HG03342 (cell line): Measurements from ENCODE around the gene DPYSL5.

Experiments used
- ATAC-seq: cut with Tn5 transposase; IDR thresholded peaks from one replicate; pipeline ENCODE4 v1.9.1; 2021; ENCODE audit warnings: mild to moderate bottlenecking, moderate library complexity; ENCODE audit not compliant: unreplicated experiment

The DPYSL5 gene

DNA sequence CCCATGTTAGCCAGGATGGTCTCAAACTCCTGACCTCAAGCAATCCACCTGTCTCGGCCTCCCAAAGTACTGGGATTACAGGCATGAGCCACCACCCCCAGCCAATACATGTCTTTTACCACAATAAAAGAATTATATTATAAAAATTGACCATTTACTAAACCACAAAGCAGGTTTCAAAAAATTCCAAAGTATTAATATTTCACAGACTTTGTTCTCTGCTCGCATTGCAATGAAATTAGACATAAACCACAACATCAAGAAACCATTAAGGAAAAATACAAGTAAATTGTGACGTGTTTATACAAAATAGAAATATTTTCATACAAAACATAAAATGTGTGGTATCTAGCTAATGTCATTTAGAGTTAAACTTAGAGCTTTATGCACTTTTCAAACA lies 109.1 kb downstream of the DPYSL5 start:
- ATAC-seq: no peak

DNA sequence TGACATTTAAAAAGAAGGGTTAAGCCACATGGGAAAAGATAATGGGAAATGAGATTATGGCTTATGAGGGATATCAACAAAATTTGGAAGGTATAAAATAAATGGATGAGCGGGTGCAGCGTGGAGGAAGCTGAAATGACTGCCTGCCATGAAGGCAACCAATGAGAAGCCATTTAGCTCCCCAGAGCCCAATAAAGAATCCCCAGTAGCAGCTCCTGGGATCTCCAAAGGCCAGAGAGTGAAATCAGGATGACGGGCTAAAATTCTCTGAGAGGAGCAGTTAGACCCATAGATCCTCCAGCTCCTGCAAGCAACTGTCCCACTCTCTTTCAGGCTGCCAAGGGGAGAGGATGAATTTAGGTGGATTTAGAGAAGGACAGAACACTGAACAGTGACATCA lies 109.6 kb downstream of the DPYSL5 start:
- ATAC-seq: no peak

DNA sequence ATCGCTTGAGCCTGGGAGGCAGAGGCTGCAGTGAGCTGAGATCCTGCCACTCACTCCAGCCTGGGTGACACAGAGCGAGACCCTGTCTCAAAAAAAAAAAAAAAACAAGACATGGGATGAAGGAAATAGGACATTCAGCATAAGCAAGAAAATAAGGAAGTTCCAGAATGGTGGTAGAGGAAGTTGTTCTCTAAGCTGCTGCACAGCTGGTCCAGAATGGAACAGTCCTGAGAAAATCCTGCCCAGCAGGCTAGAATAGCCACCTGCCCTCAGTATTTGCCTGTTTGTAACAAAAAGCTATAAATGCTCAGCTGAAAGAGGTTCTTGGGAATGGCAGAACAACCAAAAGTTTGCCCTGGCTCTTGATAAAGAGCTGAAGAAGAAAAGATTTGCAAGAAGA lies 111.4 kb downstream of the DPYSL5 start:
- ATAC-seq: no peak

DNA sequence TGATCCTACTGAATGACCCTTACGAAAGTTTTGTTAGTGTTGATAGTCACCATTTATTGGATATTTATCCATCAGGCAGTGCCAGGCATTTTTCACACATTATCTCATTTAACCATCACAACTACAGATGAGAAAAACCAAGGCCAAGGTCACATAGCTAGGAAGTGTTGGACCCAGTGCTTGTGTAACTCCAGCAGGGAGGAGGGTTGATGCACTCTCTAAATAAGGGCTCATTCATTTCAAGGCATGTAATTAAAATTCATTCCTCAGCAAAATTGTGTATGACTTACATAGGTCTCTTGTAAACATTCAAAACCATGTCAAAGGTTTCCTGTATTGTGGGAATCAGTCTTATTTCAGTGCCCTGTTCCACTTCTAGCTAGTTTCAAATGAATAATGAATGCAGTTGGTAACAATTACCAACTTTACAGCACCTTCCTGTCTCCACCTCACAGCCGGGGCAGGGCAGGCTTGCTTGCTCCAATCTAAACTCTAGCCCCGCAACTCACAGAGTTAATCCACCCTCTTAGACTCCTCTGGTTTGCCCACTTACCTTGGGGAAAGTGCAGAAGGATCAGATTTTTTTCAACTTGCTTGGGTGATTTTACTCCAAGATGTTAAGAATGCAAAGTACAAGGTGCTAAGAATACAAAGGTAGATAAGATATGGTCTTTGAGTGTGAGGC lies 116.7 kb downstream of the DPYSL5 start:
- ATAC-seq: no peak

DNA sequence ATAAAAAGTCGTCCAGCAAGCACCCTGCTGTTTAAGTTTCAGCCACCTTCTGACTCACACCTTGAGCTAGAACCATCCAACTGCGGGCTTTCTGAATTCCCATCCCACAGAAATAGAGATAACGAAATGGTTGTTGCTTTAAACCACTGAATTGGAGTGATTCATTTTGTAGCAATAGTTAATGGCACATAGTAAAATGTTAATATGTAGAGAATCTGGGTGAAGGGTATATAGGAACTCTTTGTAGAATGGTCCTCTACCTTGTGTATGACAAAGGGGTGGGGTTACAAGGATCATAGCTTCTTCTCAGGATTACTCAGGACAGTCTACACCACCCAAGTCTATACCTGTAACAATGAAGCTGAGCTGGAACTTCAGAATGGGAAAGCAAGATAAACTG lies 120.1 kb downstream of the DPYSL5 start:
- ATAC-seq: no peak

DNA sequence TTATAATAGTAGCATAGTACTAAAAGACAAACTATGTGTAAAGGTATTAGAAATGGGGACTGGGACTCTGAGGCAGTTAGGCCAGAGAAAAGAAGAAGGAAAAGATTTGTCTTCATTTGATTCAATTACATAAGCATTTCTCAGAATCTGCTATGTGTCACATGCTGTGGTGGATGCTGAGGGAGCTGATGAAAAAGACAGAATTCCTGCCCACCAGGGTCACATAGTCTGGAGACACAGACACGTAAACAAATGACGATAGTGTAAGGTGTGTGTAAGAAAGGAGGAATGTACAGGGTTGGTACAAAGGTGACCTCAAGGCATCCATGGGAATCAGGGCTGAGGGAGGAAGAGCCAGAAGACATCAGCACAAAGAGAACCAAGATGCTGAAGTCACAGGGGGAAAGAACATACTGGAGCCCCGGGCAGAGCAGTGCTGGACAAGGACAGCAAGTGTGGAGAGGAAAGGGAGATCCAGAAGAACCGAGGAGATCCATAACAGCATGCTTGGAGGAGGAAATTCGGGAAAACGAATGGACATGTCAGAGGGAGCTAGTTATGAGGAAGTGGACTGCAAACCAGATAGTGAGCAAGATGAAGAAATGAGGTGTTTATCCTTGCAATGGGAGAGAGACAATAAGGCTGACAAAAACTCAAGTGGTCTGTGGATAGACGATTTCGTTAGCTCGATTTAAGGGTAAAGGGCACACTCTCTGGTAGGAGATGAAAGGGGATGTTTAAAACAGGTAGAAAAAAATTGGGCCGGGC lies 121.3 kb downstream of the DPYSL5 start:
- ATAC-seq: no peak

DNA sequence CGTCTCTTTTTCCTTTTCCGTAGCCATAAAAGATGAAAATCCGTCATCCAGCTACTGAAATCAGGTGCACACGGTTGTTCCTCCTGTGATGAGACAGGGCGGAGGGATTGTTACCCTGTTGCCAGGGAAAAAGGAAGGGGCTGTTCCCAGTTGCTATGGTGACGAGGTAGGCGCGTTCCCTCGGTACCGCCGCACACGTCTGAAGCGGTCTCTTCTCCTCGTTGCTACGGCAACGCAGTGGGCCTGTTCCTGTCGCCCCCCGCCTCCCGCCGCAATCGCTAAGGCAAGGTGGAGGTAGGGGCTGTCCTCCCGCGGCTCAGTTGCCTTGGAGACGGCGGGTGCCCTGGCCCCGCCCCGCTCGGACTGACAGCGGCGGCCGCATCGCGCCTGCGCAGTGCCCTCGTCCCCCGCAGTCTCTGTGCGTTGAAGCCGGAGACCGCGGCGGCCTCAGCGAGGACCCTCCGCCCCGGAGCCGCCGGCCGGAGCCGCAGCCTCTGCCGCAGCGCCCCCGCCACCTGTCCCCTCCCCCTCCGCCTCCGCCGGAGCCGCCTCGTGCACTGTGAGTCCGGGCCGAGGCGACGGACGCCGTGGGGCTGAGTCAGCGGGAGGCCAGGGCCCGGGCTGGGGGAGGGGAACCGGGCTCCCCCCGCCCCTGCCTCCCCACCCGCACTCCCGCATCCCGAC lies 122.5 kb downstream of the DPYSL5 start, which contains the start of gene MAPRE3:
Gene MAPRE3 (plus strand): TSS at position 394 of the 684 bp plus-strand sequence. CDS start 51,582 bp downstream, outside the sequence.
- ATAC-seq: peak; percentile 79

DNA sequence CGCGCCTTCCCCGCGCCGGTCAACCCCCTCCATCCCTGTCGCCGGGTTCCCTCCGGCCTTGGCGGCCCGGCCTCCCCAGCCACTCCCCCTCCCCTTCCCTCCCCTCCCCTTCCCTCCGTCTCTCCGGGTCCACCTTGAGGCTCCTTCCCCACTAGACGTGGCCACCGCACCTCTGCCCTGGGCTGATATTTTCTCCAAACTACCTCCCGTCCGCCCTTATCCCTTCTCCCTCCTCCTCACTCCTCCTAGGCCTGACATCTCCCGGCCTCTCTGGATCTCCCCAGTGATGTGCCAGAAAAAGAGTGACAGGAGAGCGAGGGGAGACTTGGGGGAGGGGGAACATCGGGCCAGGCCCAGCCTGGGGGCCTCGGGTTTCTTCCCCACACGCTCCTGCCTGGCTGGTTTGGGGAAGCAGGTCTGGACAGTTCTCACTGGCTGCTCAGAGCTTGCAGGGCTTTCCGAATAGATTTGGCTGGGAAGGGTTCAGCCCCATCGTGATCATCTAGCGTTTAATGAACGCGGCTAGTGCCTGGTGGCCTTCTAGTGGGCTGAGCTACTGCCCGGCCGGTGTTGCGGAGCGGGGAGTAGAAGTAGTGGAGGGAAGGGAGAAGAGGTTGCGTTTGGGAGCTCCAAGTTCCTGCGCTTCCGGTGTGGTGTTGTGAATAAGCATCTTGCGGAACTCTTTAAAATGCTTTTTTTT lies 123.1 kb downstream of the DPYSL5 start:
- no peak for ATAC-seq

DNA sequence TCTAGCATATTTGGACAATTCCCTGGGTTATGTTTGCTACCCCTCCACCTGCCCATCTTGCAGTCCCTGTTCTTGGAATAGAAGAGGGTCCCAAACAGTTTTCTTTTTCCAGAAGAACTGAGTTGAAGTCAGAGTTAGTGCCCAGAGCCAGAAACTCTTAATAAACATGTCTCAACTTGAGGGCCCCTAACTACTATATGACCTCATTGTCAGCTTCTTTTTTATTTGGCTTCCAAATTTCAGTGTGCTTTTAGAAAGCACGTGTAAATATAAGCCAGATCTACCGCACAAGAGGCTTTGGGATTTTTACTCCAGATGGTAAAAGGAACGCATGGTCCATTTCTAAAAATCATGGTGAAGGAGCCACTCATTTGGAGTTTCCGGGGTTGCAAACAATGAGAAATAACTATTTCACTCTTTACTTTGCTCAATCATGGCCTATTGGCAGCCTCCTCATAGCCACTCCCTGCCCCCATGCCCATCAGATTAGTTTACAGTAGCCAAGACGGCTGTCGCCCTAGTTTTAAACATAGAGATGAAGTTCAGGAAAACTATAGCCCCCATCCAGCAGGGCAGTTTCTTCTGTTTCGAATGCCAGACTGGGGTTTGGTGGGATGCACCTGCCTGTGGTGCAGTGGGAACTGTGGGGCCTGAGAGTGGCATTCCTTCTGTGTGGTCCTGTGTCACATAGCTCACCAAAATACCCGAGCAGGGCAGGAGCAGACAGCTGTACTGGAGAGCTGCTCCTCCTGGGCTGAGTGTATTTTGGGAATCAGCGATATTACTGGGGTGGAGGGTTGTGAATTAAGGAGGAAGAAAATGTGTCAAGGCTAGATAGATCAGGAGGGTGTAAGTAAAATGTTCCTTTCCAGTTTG lies 124.2 kb downstream of the DPYSL5 start:
- ATAC-seq: no peak

DNA sequence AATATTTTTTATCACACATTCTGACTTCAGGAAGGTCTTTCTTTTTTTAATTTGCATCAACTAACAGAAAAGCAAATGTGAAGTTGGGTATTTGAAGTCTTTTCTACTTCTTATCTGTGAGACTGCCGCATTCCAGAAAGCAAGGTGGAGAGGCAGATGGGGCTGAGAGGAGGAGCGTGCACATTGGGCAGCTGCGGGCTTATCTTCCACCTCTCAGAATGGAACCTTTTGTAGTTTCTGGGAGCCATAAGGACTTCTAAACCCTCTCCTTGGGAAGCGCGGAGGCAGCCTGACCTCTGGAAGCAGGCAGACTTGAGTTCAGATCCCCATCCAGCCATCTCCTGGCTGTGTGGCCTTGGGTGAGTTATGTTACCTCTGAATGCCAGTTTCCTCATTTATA lies 126.4 kb downstream of the DPYSL5 start:
- no peak for ATAC-seq

DNA sequence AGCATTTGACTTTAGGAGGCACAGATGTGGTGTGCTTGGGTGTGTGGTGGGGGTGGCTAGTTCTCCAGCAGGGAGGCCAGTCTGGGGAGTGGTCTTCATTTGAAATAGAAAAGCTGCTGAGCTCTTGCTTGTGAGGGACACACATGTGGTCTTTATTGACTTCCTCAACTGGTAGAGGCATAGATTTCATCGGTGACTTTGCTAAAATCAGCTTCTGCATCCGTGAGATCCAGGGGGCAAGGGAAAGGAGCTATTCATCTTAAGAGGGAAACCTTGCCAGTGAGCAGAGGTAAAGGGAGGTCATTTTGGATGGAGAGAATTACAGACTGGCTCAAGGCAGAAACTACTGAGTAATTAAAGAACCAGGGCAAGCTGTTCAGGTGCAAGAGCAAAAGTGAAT lies 127.2 kb downstream of the DPYSL5 start:
- no peak for ATAC-seq

DNA sequence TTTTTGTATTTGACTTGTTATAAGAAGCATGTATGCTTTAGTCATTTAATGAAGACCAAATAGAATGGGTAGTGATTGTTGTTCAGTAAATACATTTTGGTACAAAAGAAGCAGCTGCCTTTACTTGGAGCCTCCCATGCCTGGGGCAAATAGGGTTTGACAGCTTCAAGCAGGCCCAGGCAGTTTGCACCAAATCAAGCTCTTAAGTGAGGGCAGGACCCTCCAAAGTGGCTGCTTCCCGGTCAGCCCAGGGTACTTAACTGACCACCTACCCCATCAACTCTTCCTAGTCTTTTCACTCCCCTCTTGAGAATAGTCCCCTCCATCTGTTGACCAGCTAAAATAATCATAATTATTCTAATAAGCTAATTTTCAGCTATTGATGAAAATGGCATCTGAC lies 127.7 kb downstream of the DPYSL5 start:
- no peak for ATAC-seq

DNA sequence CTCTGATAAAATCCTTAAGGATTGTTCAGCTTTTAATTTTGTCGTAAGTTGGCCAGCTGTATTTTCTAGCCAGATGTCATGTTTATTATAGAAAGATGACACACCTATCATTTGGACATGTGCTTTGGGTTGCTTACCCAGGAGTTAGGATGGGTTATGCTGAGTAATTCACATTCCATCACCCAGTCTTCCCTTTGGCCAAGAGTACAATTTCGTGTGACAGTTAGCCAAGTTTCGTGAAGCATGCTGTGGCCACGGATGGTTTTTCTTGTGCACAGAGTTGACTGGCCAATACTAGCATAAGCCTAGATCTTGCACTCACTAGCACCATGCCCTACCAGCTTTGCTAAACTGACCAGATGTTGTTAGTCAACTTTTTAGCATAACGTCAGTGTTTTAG lies 128.3 kb downstream of the DPYSL5 start:
- no peak for ATAC-seq

DNA sequence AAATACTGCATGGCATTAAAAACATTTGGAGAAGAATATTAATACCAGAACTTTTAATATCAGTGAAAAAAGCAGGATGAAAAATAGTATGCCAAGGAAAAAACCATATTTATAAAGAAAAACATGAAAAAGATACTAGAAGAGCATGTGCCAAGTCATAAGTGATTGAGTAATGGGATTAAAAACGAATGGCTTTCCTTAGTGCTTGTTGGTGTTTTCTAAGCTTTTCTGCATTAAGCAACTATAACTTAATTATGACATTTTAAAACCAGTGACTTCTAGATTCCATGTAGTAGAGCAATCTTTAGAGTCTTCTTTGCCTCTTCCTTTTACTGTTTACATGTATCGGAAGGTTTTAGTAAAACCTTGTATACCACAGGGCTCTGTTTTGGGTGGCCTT lies 129.1 kb downstream of the DPYSL5 start:
- no peak for ATAC-seq

DNA sequence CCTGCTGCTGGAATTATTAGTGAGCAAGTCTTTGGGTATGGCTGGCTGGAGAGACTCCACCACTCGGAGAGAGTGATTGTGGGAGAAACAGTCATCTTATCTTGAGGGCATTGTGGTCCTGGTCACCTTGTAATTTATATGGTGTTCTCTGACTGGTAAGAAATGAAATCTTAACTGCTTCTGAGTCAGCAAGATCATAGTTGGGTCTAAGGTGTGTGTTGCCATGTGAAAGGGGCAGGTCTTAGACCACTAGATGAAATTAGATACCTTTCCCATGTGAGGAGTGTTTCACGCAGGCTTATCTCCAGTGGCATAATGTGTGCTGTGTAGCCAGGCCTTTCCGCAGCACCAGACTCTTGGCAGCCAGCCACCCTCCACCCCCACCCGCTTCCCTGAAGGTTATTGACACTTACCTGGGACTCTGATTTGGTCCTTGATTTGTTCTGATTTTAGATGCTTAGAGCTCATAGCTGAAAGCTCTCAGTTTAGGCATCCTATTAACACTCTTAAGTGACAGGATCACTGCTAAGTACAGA lies 130.2 kb downstream of the DPYSL5 start:
- no peak for ATAC-seq

DNA sequence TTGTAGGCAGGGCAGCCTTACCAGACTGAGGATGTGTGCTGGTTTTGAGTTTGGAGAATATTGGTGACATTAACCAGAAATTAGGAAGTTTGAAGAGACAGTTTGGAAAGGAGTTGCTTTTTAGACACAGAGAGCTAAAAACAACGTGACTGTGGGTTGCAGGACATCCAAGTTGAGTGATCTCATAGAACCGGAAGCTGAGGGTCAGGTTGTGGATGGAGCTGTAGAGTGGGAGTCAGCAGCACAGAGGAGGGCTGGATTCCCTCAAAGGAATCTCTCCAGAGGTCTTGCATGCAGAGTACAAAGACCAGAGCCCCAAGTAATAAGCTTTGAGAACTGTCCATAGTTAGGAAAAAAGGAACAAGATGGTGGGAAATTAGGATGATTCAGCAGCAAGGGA lies 131.8 kb downstream of the DPYSL5 start:
- no peak for ATAC-seq

DNA sequence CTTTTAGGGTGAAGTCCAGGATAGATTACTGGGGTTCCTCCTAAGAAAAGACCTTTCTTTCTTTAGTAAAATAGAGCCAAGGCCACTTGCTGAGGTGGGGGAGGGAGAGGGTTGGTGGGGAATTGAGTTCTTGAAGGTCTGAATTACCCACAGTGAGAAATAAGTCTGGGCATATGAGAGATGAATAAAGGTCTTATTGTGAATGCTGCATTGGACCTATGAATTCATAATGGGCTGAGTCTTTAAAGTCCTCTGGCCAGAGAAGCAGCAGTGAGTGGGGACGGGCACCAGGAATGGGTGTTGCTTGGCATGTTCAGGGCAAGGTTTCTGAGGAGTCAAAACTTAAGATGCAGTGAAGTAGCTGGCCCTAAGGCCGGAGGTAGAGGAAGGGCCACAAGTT lies 133.0 kb downstream of the DPYSL5 start:
- ATAC-seq: no peak

DNA sequence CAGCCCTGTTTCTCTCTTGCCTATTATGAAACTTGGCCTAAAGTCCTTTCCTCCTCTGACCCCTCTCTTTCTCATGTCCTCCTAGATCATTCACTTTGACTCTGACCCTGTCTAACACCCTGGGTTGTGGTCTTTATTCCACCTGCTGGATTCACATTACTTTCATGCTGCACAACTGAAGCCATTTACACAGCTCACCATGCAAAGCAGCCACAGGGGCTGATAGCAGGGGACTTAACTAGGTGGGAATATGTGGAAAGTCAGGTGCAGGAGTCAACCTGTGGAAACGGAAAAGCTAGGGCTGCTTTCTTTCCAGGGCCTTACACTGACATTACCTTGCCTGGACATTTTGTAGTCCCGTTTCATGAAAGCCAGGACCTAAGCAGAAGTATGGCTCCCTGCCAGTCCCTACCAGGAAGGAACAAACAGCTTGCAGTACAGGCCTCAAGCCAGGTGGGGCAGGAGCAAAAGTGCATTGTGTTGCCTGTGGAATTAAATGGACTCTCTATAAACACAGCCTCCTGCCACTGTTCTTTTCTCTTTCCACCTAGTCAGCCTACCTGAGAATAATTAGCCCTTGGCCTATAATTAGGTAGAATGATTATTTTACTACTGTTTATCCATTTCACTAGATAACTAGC lies 134.3 kb downstream of the DPYSL5 start:
- ATAC-seq: no peak

DNA sequence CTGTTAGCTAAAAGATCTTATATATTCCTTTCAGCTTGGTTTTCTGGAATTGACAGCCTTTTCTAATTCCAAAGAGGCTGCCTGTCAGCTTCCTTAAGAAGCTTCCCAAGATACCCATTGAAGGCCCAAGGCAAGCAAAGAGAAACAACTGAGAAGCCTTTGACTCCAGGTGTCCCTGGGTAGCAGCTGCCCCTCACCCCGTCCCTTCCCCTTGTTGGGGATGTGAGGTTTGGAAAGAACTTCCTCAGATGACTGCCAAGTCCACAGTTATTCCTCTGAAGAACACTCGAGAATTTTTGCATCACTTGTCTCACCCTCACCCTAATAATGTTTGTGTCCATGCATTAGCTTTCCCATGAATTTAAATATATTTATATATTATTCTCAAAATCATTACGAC lies 135.8 kb downstream of the DPYSL5 start:
- no peak for ATAC-seq

DNA sequence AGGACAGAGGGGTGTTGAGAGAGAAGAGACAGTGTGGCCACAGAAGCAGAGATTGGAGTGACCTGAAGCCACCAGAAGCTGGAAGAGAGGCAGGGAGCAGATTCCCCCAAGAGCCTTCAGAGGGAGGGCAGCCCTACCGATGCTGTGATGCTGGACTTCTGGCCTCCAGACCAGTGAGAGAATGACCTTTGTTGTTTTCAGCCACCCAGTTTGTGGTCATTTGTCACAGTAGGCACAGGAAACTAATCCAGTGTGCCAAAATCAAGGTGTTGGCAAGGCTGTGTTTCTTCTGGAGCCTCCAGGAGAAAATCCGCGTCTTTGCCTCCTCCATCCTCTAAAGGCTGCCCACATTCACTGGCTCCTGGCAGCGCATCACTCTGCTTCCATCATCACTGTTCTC lies 137.9 kb downstream of the DPYSL5 start:
- ATAC-seq: no peak
